Body of pancreas (tissue), 4 donors: ENCODE data around the gene SMG7.

Experiments
- CTCF ChIP-seq, 7 experiments: fragments of 450-650 bp in 4 of 7; fragments of 200-600 bp in 3 of 7; sonication (generic) in 3 of 7; IDR thresholded peaks; one replicate each; pipeline ENCODE4 v1.5.1; 2016 to 2019; ENCODE audit warnings: antibody characterized with exemption in 7 of 7
- POLR2A ChIP-seq, 3 donors: fragments of 450-650 bp; IDR thresholded peaks; one replicate each; pipeline ENCODE4 v1.6.1; 2016; ENCODE audit warnings: antibody characterized with exemption in 3 of 3, mild to moderate bottlenecking in 2 of 3

- no peak for TF ChIP-seq CTCF (IDR thresholded peaks at IDR 0.05)
- no peak for TF ChIP-seq POLR2A (IDR thresholded peaks at IDR 0.05)
Measured at GRCh38 chr1:183463566-183463965, 8.7 kb upstream of the SMG7 start.
